ENCODE results near the gene COPS7B. TPM values are rescaled to one million over a fixed set of nuclear protein-coding genes. Genes with fewer than 3 reads are reported as not detected.
A peak's percentile ranks its signal among the peaks of the same experiment; 100 is the strongest.

The COPS7B gene
- polyA plus RNA-seq, 2 of the 4 experiments (the other 2 are of a cell fraction): 34.3 to 54.9 TPM

DNA sequence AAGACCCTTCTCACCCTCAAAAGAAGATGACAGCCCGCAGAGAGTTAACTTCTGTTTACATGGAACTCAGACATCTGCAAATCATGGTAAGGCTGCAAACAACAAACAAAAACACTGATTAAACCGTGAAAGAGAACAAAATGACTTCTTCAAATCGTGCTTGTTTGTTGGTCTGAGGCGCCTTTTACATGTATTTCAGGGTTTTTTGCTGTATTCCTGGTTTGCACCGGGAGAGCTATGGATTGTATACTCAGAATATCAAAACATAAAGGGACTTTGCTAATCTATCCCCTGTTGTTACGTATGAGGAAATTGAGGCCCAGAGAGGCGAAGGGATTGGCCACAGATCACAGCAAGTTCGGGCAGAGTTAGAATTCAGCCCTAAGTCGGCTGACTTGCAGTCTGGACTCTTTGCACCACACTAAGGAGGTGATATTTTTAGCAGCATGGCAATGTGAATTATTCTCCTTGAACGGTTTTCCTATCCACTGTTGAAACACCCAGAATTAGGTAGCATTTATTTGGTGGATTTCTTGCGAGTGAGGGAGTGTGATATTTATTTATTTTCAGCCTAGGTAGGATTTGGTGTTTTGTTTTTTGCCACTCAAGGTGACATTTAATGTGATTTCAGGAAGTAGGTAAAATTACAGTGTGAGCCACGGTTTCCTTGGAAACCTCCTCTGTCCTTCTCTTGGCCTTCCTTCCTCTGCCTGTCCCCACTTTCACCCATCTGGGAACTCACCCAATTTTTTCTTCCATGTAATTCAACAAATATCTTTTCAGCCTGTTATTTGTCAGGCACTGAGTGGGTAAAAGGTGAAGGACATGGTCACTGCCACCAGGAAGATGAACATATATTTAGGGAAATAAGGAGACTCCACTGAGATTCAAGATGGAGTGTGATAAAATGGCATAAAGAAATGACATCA is 4.2 kb upstream of the COPS7B start:
- ATAC-seq: 0 out of 6 replicates have a peak, but pooled peaks of 1 of the 2 experiments have one; percentile 1
- no peaks in the 10 kb centered on the region for H3K9me3 ChIP-seq
- WGBS (ENCODE audit: missing lambda C conversion rate): 3% methylated on average over 12 of the region's 12 CpGs
- no peak for TF ChIP-seq HOXA7 (CRISPR knock-in tag; IDR thresholded peaks at IDR 0.05)
- peak; percentile 93; the same call in 1 of the 2 replicates for TF ChIP-seq CHD4 (IDR thresholded peaks at IDR 0.05; ENCODE audit: borderline replicate concordance)
- H3K4me2 ChIP-seq: peak overlapping the region; percentile 79
- CTCF ChIA-PET: interaction anchor here (0.6 kb wide), 1 partner anchor 120 kb away, joined by 5 read pairs; no protein-coding TSS in a partner anchor
- peak overlapping the region; percentile 68 for H3K4me3 ChIP-seq
- H3K27ac ChIP-seq: peak overlapping the region; percentile 79 to 88
- no peak for FAIRE-seq
- H3K4me1 ChIP-seq: peaks cover 20% of the 10 kb centered on the region
- peak in 1 of 2 experiments; percentile 50 for DNase-seq (ENCODE audit: low read depth in 1 of 2, low spot score in 1 of 2)
- POLR2A ChIA-PET: interaction anchor here (0.6 to 1.8 kb wide), 3 partner anchors 68 to 101 kb away, joined by 3 to 8 read pairs (median 3); partner anchors contain the start of gene PTMA

DNA sequence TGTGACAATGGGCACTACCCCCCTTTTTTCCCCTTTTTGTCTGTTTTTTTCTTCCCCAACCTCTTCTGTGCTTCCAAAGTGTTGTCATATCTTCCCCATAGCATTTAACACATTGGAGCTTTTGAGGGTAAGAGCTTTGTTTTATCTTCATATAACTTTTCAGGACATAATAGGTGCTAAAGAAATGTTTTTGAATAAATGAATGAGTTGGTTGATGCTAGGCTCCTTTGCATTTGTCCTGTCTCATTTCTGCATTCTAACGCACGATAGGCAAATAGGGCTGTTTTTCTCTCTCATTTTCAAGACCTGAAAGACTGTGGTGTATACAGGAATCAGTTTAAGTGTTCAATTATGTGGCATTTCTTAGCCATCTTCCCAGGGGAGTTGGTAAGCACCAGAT is 832 bp upstream of the COPS7B start:
- CTCF ChIA-PET: interaction anchor here (0.6 to 3.9 kb wide), 9 partner anchors 9 to 1898 kb away, joined by 3 to 20 read pairs (median 4); no protein-coding TSS in a partner anchor

More for the DNA sequence above, 832 bp upstream of the COPS7B start:
- H3K4me1 ChIP-seq: peaks cover 21% of the 10 kb centered on the region
- H3K4me3 ChIP-seq: no peak overlapping the region; the same call in 2 of the 3 replicates
- no peak for TF ChIP-seq ESRRA (IDR thresholded peaks at IDR 0.05; ENCODE audit: borderline replicate concordance, low read length)
- TF ChIP-seq EHMT2 (IDR thresholded peaks at IDR 0.05; ENCODE audit: low read depth): no peak
- no peak for TF ChIP-seq NFE2L2 (conservative IDR thresholded peaks at IDR 0.05; ENCODE audit: low read length)
- TF ChIP-seq, protein P1, sequence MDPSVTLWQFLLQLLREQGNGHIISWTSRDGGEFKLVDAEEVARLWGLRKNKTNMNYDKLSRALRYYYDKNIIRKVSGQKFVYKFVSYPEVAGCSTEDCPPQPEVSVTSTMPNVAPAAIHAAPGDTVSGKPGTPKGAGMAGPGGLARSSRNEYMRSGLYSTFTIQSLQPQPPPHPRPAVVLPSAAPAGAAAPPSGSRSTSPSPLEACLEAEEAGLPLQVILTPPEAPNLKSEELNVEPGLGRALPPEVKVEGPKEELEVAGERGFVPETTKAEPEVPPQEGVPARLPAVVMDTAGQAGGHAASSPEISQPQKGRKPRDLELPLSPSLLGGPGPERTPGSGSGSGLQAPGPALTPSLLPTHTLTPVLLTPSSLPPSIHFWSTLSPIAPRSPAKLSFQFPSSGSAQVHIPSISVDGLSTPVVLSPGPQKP (IDR thresholded peaks at IDR 0.05; ENCODE audit: low read depth, low read length): no peak
- no peak for TF ChIP-seq ZSCAN20 (CRISPR knock-in tag; IDR thresholded peaks at IDR 0.05)
- TF ChIP-seq CHD4 (IDR thresholded peaks at IDR 0.05; ENCODE audit: borderline replicate concordance): no peak
- no peak for TF ChIP-seq EP300 (IDR thresholded peaks at IDR 0.05)
- TF ChIP-seq, protein P2, sequence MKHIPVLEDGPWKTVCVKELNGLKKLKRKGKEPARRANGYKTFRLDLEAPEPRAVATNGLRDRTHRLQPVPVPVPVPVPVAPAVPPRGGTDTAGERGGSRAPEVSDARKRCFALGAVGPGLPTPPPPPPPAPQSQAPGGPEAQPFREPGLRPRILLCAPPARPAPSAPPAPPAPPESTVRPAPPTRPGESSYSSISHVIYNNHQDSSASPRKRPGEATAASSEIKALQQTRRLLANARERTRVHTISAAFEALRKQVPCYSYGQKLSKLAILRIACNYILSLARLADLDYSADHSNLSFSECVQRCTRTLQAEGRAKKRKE (CRISPR knock-in tag; IDR thresholded peaks at IDR 0.05; ENCODE audit: low read depth): no peak
- TF ChIP-seq RNF2 (IDR thresholded peaks at IDR 0.05; ENCODE audit: borderline replicate concordance, low read depth): no peak
- no peak for TF ChIP-seq KDM5A (IDR thresholded peaks at IDR 0.05)
- TF ChIP-seq, protein P3, sequence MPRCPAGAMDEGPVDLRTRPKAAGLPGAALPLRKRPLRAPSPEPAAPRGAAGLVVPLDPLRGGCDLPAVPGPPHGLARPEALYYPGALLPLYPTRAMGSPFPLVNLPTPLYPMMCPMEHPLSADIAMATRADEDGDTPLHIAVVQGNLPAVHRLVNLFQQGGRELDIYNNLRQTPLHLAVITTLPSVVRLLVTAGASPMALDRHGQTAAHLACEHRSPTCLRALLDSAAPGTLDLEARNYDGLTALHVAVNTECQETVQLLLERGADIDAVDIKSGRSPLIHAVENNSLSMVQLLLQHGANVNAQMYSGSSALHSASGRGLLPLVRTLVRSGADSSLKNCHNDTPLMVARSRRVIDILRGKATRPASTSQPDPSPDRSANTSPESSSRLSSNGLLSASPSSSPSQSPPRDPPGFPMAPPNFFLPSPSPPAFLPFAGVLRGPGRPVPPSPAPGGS (IDR thresholded peaks at IDR 0.05): no peak
- TF ChIP-seq NPAS2 (CRISPR knock-in tag; IDR thresholded peaks at IDR 0.05; ENCODE audit: borderline replicate concordance): no peak
- TF ChIP-seq, protein P4, sequence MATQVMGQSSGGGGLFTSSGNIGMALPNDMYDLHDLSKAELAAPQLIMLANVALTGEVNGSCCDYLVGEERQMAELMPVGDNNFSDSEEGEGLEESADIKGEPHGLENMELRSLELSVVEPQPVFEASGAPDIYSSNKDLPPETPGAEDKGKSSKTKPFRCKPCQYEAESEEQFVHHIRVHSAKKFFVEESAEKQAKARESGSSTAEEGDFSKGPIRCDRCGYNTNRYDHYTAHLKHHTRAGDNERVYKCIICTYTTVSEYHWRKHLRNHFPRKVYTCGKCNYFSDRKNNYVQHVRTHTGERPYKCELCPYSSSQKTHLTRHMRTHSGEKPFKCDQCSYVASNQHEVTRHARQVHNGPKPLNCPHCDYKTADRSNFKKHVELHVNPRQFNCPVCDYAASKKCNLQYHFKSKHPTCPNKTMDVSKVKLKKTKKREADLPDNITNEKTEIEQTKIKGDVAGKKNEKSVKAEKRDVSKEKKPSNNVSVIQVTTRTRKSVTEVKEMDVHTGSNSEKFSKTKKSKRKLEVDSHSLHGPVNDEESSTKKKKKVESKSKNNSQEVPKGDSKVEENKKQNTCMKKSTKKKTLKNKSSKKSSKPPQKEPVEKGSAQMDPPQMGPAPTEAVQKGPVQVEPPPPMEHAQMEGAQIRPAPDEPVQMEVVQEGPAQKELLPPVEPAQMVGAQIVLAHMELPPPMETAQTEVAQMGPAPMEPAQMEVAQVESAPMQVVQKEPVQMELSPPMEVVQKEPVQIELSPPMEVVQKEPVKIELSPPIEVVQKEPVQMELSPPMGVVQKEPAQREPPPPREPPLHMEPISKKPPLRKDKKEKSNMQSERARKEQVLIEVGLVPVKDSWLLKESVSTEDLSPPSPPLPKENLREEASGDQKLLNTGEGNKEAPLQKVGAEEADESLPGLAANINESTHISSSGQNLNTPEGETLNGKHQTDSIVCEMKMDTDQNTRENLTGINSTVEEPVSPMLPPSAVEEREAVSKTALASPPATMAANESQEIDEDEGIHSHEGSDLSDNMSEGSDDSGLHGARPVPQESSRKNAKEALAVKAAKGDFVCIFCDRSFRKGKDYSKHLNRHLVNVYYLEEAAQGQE (IDR thresholded peaks at IDR 0.05): no peak
- no peak for TF ChIP-seq POLR2A (IDR thresholded peaks at IDR 0.05; ENCODE audit: low read length)
- TF ChIP-seq, protein P5, sequence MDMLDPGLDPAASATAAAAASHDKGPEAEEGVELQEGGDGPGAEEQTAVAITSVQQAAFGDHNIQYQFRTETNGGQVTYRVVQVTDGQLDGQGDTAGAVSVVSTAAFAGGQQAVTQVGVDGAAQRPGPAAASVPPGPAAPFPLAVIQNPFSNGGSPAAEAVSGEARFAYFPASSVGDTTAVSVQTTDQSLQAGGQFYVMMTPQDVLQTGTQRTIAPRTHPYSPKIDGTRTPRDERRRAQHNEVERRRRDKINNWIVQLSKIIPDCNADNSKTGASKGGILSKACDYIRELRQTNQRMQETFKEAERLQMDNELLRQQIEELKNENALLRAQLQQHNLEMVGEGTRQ (IDR thresholded peaks at IDR 0.05): no peak
- TF ChIP-seq SREBF2 (IDR thresholded peaks at IDR 0.05): no peak
- TF ChIP-seq BHLHE40 (IDR thresholded peaks at IDR 0.05; ENCODE audit: low read depth, low read length): no peak
- 93% methylated on average over 2 of the region's 2 CpGs for WGBS (ENCODE audit: missing lambda C conversion rate)
- no peaks in the 10 kb centered on the region for H3K9me3 ChIP-seq
- DNase-seq (ENCODE audit: low read depth in 1 of 2, low spot score in 1 of 2) (no peak), ATAC-seq (no peak), FAIRE-seq (no peak)
- peak overlapping the region; percentile 87 for H3K4me2 ChIP-seq
- peak overlapping the region in 1 of 2 experiments; percentile 87; a peak in 2 of 6 replicates for H3K27ac ChIP-seq
- POLR2A ChIA-PET: interaction anchor here (1.0 to 1.1 kb wide), 2 partner anchors 10 to 77 kb away, joined by 3 read pairs; partner anchors contain the start of gene PTMA

Measured in A549 (cell line).